H1 (cell line): ENCODE measurements around the gene TRABD2A.

ENCODE experiments used
- CTCF ChIP-seq, 3 experiments: IDR thresholded peaks; 1 replicate in 2 of 3; 2 replicates in 1 of 3; pipeline versions ENCODE4 v1.5.1 to v1.6.1; 2011; ENCODE audit warnings: low read length in 3 of 3, mild to moderate bottlenecking in 3 of 3, inconsistent platforms in 2 of 3, low read depth in 1 of 3, moderate library complexity in 1 of 3; ENCODE audit not compliant: insufficient read depth in 1 of 3; ENCODE audit errors: control extremely low read depth in 1 of 3
- EP300 ChIP-seq, 2 experiments: IDR thresholded peaks; 1 replicate in 1 of 2; 2 replicates in 1 of 2; pipeline ENCODE4 v1.6.1; 2011 to 2012; ENCODE audit warnings: low read depth in 2 of 2, low read length in 2 of 2, mild to moderate bottlenecking in 2 of 2, borderline replicate concordance in 1 of 2, inconsistent platforms in 1 of 2, moderate library complexity in 1 of 2
- MAFK ChIP-seq: IDR thresholded peaks from 2 replicates; pipeline ENCODE4 v1.6.1; 2012; ENCODE audit warnings: low read depth, mild to moderate bottlenecking, improper control_type of control experiment, low read length
- RAD21 ChIP-seq, 2 experiments: IDR thresholded peaks in 1 of 2; conservative IDR thresholded peaks in 1 of 2; 2 replicates each; pipeline ENCODE4 v1.6.1; 2011; ENCODE audit warnings: low read depth in 2 of 2, low read length in 2 of 2, improper control_type of control experiment in 1 of 2, inconsistent platforms in 1 of 2, mild to moderate bottlenecking in 1 of 2, moderate library complexity in 1 of 2
- SIRT6 ChIP-seq: IDR thresholded peaks from one replicate; pipeline ENCODE4 v1.7.1; 2012; ENCODE audit warnings: low read length, inconsistent platforms
- SRF ChIP-seq: IDR thresholded peaks from 2 replicates; pipeline ENCODE4 v1.6.1; 2011; ENCODE audit warnings: mild to moderate bottlenecking, low read depth, low read length, moderate library complexity
- SUZ12 ChIP-seq: fragments of 200-600 bp; sonication (generic); IDR thresholded peaks from 2 replicates; pipeline ENCODE4 v1.6.1; 2012; ENCODE audit warnings: mild to moderate bottlenecking, inconsistent platforms, low read length, moderate library complexity, mixed read lengths
- TAF1 ChIP-seq: IDR thresholded peaks from 2 replicates; pipeline ENCODE4 v1.6.1; 2011; ENCODE audit warnings: mild to moderate bottlenecking, low read depth, low read length
- TCF12 ChIP-seq: IDR thresholded peaks from 2 replicates; pipeline ENCODE4 v1.6.1; 2011; ENCODE audit warnings: low read depth, mild to moderate bottlenecking, low read length

DNA sequence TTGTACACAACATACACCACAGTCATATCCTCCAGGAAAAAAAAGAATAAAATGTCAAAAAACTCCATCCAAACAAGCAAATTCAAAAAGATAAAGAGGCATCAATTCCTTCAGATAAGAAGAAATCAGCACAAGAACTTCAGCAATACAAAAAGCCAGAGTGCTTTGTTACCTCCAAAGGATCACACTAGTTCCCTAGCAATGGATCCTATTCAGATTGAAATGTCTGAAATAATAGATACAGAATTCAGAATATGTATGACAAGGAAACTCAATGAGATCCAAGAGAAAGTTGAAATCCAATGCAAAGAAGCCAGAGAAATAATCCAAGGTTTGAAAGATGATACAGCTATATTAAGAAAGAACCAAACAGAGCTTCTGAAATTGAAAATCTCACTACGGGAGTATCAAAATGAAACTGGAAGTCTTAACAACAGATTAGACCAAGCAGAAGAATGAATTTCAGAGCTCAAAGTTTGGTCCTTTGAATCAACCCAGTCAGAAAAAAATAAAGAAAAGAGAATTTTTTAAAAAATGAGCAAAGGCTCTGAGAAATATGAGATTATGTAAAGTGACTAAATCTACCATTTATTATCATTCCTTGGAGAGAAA lies 80.6 kb downstream of the TRABD2A start:
- no peak for TF ChIP-seq EP300 (IDR thresholded peaks at IDR 0.05; ENCODE audit: borderline replicate concordance in 1 of 2, low read depth in 2 of 2, low read length in 2 of 2)
- no peak for TF ChIP-seq SRF
- no peak for TF ChIP-seq TAF1
- TF ChIP-seq CTCF (IDR thresholded peaks at IDR 0.05; ENCODE audit: control extremely low read depth in 1 of 3, insufficient read depth in 1 of 3, low read depth in 1 of 3, low read length in 3 of 3) = no peak
- no peak for TF ChIP-seq RAD21 (IDR thresholded peaks at IDR 0.05 in 1 of 2, conservative IDR thresholded peaks at IDR 0.05 in 1 of 2; ENCODE audit: low read depth in 2 of 2, low read length in 2 of 2)
- no peak for TF ChIP-seq SIRT6
- no peak for TF ChIP-seq MAFK
- TF ChIP-seq TCF12 = no peak
- TF ChIP-seq SUZ12 = no peak
